Osteoblast (primary cell): ENCODE measurements around the gene CLEC4G. TPM values are rescaled to one million over a fixed set of nuclear protein-coding genes. Genes with fewer than 3 reads are reported as not detected.

Source experiments
- DNase-seq: peaks from one replicate; pipeline ENCODE4 v3.0.0; 2011; ENCODE audit warnings: low spot score, mixed read lengths; ENCODE audit not compliant: insufficient read length; ENCODE audit errors: missing footprints
- H2AFZ ChIP-seq: 2 replicates; pipeline ENCODE4 v1.6.0; 2011; ENCODE audit warnings: mild to moderate bottlenecking, low read length
- H3K27ac ChIP-seq: 2 replicates; pipeline ENCODE4 v1.5.1; 2011; ENCODE audit warnings: mild to moderate bottlenecking, low read depth, low read length, moderate library complexity
- H3K27me3 ChIP-seq: 2 replicates; pipeline ENCODE4 v1.6.0; 2012; ENCODE audit warnings: mild to moderate bottlenecking, control low read depth, inconsistent platforms, low read length, moderate library complexity; ENCODE audit not compliant: insufficient read depth
- H3K36me3 ChIP-seq: 2 replicates; pipeline ENCODE4 v1.5.1; 2011; ENCODE audit warnings: mild to moderate bottlenecking, low read length, control low read depth, moderate library complexity; ENCODE audit not compliant: insufficient read depth
- H3K4me1 ChIP-seq: 2 replicates; pipeline ENCODE4 v1.5.1; 2011; ENCODE audit warnings: mild to moderate bottlenecking, low read length, control low read depth, moderate library complexity; ENCODE audit not compliant: insufficient read depth
- H3K4me2 ChIP-seq: 2 replicates; pipeline ENCODE4 v1.6.0; 2011; ENCODE audit warnings: mild to moderate bottlenecking, low read length; ENCODE audit not compliant: insufficient read depth
- H3K4me3 ChIP-seq: fragments of 200-600 bp; sonication (generic); 3 replicates; pipeline ENCODE4 v1.5.1; 2012; ENCODE audit warnings: mild to moderate bottlenecking, low read length, inconsistent platforms; ENCODE audit not compliant: insufficient read depth
- H3K79me2 ChIP-seq: 2 replicates; pipeline ENCODE4 v1.6.0; 2012; ENCODE audit warnings: mild to moderate bottlenecking, low read length, control low read depth, inconsistent platforms; ENCODE audit not compliant: insufficient read depth
- H3K9me3 ChIP-seq: 2 replicates; pipeline ENCODE4 v1.5.1; 2011; ENCODE audit warnings: low read depth, low read length, control low read depth
- H4K20me1 ChIP-seq: 2 replicates; pipeline ENCODE4 v1.6.0; 2012; ENCODE audit warnings: mild to moderate bottlenecking, low read length, control low read depth; ENCODE audit not compliant: insufficient read depth
- CTCF ChIP-seq: IDR thresholded peaks from 2 replicates; pipeline ENCODE4 v1.5.1; 2011; ENCODE audit warnings: mild to moderate bottlenecking, low read depth, low read length, moderate library complexity; ENCODE audit errors: extremely low read depth
- total RNA-seq: library from RNA; depleted of rRNA; stranded (reverse); fragments of >200 nt; gene quantifications from 2 replicates; pipeline ENCODE4 v1.2.3, GENCODE V29; 2012

The CLEC4G gene
- total RNA-seq, 1 donor = not detected

GRCh38 chr19:7704280-7705060 lies 27.4 kb downstream of the CLEC4G start:
- Histone ChIP-seq H3K4me1 (no peaks in the 10 kb centered on the region), H3K27ac (no peak overlapping the region), H3K36me3 (no peaks in the 10 kb centered on the region), H3K79me2 (no peaks in the 10 kb centered on the region), H3K4me2 (no peak overlapping the region), H2AFZ (no peak overlapping the region), H3K27me3 (no peaks in the 10 kb centered on the region), H3K4me3 (no peak overlapping the region), H4K20me1 (no peaks in the 10 kb centered on the region), H3K9me3 (no peaks in the 10 kb centered on the region)
- no peak for TF ChIP-seq CTCF
- DNase-seq = no peak

GRCh38 chr19:7703332-7703731 lies 28.6 kb downstream of the CLEC4G start:
- no peaks in the 10 kb centered on the region for H3K4me1 ChIP-seq
- DNase-seq = peak; percentile 49
- no peaks in the 10 kb centered on the region for H4K20me1 ChIP-seq
- no peaks in the 10 kb centered on the region for H3K9me3 ChIP-seq
- H2AFZ ChIP-seq = no peak overlapping the region
- no peak overlapping the region for H3K4me2 ChIP-seq
- no peak overlapping the region for H3K27ac ChIP-seq
- no peaks in the 10 kb centered on the region for H3K36me3 ChIP-seq
- no peak for TF ChIP-seq CTCF
- no peaks in the 10 kb centered on the region for H3K27me3 ChIP-seq
- no peak overlapping the region for H3K4me3 ChIP-seq
- no peaks in the 10 kb centered on the region for H3K79me2 ChIP-seq

GRCh38 chr19:7701654-7702457 lies 30.1 kb downstream of the CLEC4G start, which contains the start of gene FCER2:
Gene FCER2 (minus strand): TSS chr19:7702131. CDS start chr19:7699760, 2,371 bp downstream.
- no peak within 1 kb of the TSS for H2AFZ ChIP-seq
- H3K79me2 ChIP-seq = no peaks in the 10 kb centered on the region
- no peaks in the 10 kb centered on the region for H3K27me3 ChIP-seq
- H4K20me1 ChIP-seq = no peaks in the 10 kb centered on the region
- no peaks in the 10 kb centered on the region for H3K4me1 ChIP-seq
- DNase-seq = peak; percentile 31
- no peak within 1 kb of the TSS for H3K4me3 ChIP-seq
- no peak within 1 kb of the TSS for H3K4me2 ChIP-seq
- TF ChIP-seq CTCF = no peak
- H3K9me3 ChIP-seq = no peaks in the 10 kb centered on the region
- H3K27ac ChIP-seq = no peak within 1 kb of the TSS
- no peaks in the 10 kb centered on the region for H3K36me3 ChIP-seq

- TF ChIP-seq CTCF = no peak
- no peak overlapping the region for H2AFZ ChIP-seq
- no peak for DNase-seq
- H3K4me2 ChIP-seq = no peak overlapping the region
- H3K4me3 ChIP-seq = no peak overlapping the region
- no peaks in the 10 kb centered on the region for H4K20me1 ChIP-seq
- no peaks in the 10 kb centered on the region for H3K36me3 ChIP-seq
- H3K79me2 ChIP-seq = no peaks in the 10 kb centered on the region
- no peaks in the 10 kb centered on the region for H3K9me3 ChIP-seq
- no peak overlapping the region for H3K27ac ChIP-seq
- H3K27me3 ChIP-seq = no peaks in the 10 kb centered on the region
- no peaks in the 10 kb centered on the region for H3K4me1 ChIP-seq
Measured at GRCh38 chr19:7701049-7701653, 30.8 kb downstream of the CLEC4G start.
